ENCODE data around the gene IMMP2L. TPM values are rescaled to one million over a fixed set of nuclear protein-coding genes. Genes with fewer than 3 reads are reported as not detected.

The IMMP2L gene
- total RNA-seq, 1 donor: 19.9 TPM

GRCh38 chr7:110870926-110871325 lies 691.4 kb downstream of the IMMP2L start:
- no peaks in the 10 kb centered on the region for H3K36me3 ChIP-seq (ENCODE audit: insufficient read depth, low read length)
- H2AFZ ChIP-seq (ENCODE audit: low read length): no peak overlapping the region
- H3K27ac ChIP-seq (ENCODE audit: low read depth, low read length): no peak overlapping the region
- no peak overlapping the region for H3K4me3 ChIP-seq (ENCODE audit: insufficient read depth, low read length)
- H3K9me3 ChIP-seq (ENCODE audit: low read depth, low read length): no peaks in the 10 kb centered on the region
- no peak overlapping the region for H3K4me2 ChIP-seq (ENCODE audit: insufficient read depth, low read length)
- no peak for DNase-seq (ENCODE audit: insufficient read length, low spot score, missing footprints)
- H3K27me3 ChIP-seq (ENCODE audit: insufficient read depth, low read length): no peaks in the 10 kb centered on the region
- no peaks in the 10 kb centered on the region for H3K4me1 ChIP-seq (ENCODE audit: insufficient read depth, low read length)
- H4K20me1 ChIP-seq (ENCODE audit: insufficient read depth, low read length): no peaks in the 10 kb centered on the region
- H3K79me2 ChIP-seq (ENCODE audit: insufficient read depth, low read length): no peaks in the 10 kb centered on the region
- TF ChIP-seq, protein P1, sequence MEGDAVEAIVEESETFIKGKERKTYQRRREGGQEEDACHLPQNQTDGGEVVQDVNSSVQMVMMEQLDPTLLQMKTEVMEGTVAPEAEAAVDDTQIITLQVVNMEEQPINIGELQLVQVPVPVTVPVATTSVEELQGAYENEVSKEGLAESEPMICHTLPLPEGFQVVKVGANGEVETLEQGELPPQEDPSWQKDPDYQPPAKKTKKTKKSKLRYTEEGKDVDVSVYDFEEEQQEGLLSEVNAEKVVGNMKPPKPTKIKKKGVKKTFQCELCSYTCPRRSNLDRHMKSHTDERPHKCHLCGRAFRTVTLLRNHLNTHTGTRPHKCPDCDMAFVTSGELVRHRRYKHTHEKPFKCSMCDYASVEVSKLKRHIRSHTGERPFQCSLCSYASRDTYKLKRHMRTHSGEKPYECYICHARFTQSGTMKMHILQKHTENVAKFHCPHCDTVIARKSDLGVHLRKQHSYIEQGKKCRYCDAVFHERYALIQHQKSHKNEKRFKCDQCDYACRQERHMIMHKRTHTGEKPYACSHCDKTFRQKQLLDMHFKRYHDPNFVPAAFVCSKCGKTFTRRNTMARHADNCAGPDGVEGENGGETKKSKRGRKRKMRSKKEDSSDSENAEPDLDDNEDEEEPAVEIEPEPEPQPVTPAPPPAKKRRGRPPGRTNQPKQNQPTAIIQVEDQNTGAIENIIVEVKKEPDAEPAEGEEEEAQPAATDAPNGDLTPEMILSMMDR (IDR thresholded peaks at IDR 0.05; ENCODE audit: extremely low read depth, low read depth, low read length): no peak

GRCh38 chr7:110868458-110868857 lies 693.8 kb downstream of the IMMP2L start:
- Histone ChIP-seq H4K20me1 (ENCODE audit: insufficient read depth, low read length) (no peaks in the 10 kb centered on the region), H2AFZ (ENCODE audit: low read length) (no peak overlapping the region), H3K27ac (ENCODE audit: low read depth, low read length) (no peak overlapping the region), H3K4me1 (ENCODE audit: insufficient read depth, low read length) (no peaks in the 10 kb centered on the region), H3K36me3 (ENCODE audit: insufficient read depth, low read length) (no peaks in the 10 kb centered on the region), H3K4me3 (ENCODE audit: insufficient read depth, low read length) (no peak overlapping the region), H3K9me3 (ENCODE audit: low read depth, low read length) (no peaks in the 10 kb centered on the region), H3K4me2 (ENCODE audit: insufficient read depth, low read length) (no peak overlapping the region), H3K27me3 (ENCODE audit: insufficient read depth, low read length) (no peaks in the 10 kb centered on the region), H3K79me2 (ENCODE audit: insufficient read depth, low read length) (no peaks in the 10 kb centered on the region)
- TF ChIP-seq, protein P1 (IDR thresholded peaks at IDR 0.05; ENCODE audit: extremely low read depth, low read depth, low read length): no peak
- no peak for DNase-seq (ENCODE audit: insufficient read length, low spot score, missing footprints)

DNA sequence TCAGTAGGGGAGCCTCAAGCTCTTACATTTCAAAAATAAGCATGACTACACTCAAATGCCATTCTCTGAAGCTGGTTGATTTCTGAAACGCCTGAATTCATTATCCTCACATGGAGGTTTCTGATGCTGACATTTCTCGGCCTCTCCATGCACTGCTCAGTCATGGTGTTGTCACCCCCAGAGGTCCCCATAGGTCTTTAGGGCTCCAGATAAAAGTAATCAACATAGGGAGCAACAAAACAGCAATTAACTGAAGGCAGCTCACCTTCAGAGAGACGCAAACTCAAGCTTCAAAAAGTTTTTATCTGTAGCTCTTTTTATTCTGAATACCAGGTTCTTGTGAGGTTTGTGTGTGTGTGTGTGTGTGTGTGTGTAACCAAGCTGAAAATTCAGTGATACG lies 694.5 kb downstream of the IMMP2L start:
- Histone ChIP-seq H3K36me3 (ENCODE audit: insufficient read depth, low read length) (no peaks in the 10 kb centered on the region), H3K4me3 (ENCODE audit: insufficient read depth, low read length) (no peak overlapping the region), H3K27me3 (ENCODE audit: insufficient read depth, low read length) (no peaks in the 10 kb centered on the region), H3K27ac (ENCODE audit: low read depth, low read length) (no peak overlapping the region), H3K4me2 (ENCODE audit: insufficient read depth, low read length) (no peak overlapping the region), H2AFZ (ENCODE audit: low read length) (no peak overlapping the region), H3K9me3 (ENCODE audit: low read depth, low read length) (no peaks in the 10 kb centered on the region), H4K20me1 (ENCODE audit: insufficient read depth, low read length) (no peaks in the 10 kb centered on the region), H3K79me2 (ENCODE audit: insufficient read depth, low read length) (no peaks in the 10 kb centered on the region), H3K4me1 (ENCODE audit: insufficient read depth, low read length) (no peaks in the 10 kb centered on the region)
- TF ChIP-seq, protein P1 (IDR thresholded peaks at IDR 0.05; ENCODE audit: extremely low read depth, low read depth, low read length): no peak
- DNase-seq (ENCODE audit: insufficient read length, low spot score, missing footprints): no peak

DNA sequence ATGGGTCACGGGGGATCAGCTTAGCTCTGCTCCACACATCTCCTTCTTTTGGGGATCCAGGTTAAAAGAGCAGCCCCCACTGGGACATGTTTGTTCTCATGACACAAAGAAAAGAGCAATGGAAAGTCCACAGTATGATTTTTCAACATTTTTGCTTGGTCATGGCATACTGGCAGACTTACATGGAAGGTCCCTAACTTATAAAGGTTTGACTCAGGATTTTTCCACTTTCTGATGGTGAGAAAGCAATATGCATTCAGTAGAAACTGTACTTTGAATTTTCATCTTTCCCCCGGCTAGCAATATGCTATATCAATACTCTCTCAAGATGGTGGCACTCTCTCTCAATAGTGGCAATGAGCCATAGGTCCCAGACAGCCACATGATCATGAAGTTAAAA lies 699.0 kb downstream of the IMMP2L start:
- no peak overlapping the region for H2AFZ ChIP-seq (ENCODE audit: low read length)
- DNase-seq (ENCODE audit: insufficient read length, low spot score, missing footprints): no peak
- no peak overlapping the region for H3K4me2 ChIP-seq (ENCODE audit: insufficient read depth, low read length)
- H3K4me1 ChIP-seq (ENCODE audit: insufficient read depth, low read length): no peaks in the 10 kb centered on the region
- H3K4me3 ChIP-seq (ENCODE audit: insufficient read depth, low read length): no peak overlapping the region
- no peaks in the 10 kb centered on the region for H3K9me3 ChIP-seq (ENCODE audit: low read depth, low read length)
- no peaks in the 10 kb centered on the region for H3K27me3 ChIP-seq (ENCODE audit: insufficient read depth, low read length)
- H3K79me2 ChIP-seq (ENCODE audit: insufficient read depth, low read length): no peaks in the 10 kb centered on the region
- no peaks in the 10 kb centered on the region for H3K36me3 ChIP-seq (ENCODE audit: insufficient read depth, low read length)
- TF ChIP-seq, protein P1 (IDR thresholded peaks at IDR 0.05; ENCODE audit: extremely low read depth, low read depth, low read length): no peak
- no peak overlapping the region for H3K27ac ChIP-seq (ENCODE audit: low read depth, low read length)
- no peaks in the 10 kb centered on the region for H4K20me1 ChIP-seq (ENCODE audit: insufficient read depth, low read length)

Data from osteoblast (primary cell).